T-helper 2 cell treated with Interferon-gamma antibody and Interleukin-4, amounts not matched to agents 100 ng/mL and 5 ng/mL, for 36 hours (primary cell): ENCODE measurements around the gene DGKZ. TPM values are rescaled to one million over a fixed set of nuclear protein-coding genes. Genes with fewer than 3 reads are reported as not detected.
"Not testable (repeated sequence)": the region's sequence is repeated elsewhere in the genome, so short reads cannot be mapped to it uniquely, and the experiment has no call there.

Experiments
- intact Hi-C: fragments of 100-400 bp; cut with micrococcal nuclease; formaldehyde crosslinking; loops from one replicate; pipeline ENCODE4 v1.15.1; 2023
- total RNA-seq: library from RNA; stranded (reverse); gene quantifications from 2 replicates; pipeline ENCODE4 v1.2.3, GENCODE V29; 2022

DGKZ gene
- total RNA-seq, 1 donor from 2014 or later: 152 TPM

DNA sequence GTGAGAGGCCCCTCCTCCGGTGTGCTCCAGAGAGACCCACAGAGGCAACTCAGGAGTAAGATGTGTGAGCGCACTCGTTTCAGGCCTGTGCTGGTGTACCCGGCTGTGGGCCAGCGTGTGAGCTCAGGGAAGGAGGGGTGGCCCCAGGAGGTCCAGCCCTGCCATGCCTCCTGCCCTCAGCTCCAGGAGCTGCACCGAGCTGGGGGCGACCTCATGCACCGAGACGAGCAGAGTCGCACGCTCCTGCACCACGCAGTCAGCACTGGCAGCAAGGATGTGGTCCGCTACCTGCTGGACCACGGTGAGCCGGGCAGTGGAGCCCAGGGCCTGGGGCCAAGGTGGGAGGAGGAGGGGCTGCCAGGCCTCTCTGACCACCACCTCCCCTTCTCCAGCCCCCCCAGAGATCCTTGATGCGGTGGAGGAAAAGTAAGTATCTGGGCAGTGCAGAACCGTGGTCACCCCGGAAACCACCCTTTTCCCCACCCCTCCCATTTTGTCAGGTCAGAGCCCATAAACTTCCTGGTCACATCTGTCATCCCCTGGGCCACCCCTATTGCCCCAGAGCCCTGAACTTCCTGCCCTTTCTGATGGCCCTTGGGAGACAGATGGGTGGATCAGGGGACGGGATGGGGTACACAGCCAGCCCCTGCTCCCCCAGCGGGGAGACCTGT is 31.7 kb downstream of the DGKZ start:
- intact Hi-C loops: no loop called here

DNA sequence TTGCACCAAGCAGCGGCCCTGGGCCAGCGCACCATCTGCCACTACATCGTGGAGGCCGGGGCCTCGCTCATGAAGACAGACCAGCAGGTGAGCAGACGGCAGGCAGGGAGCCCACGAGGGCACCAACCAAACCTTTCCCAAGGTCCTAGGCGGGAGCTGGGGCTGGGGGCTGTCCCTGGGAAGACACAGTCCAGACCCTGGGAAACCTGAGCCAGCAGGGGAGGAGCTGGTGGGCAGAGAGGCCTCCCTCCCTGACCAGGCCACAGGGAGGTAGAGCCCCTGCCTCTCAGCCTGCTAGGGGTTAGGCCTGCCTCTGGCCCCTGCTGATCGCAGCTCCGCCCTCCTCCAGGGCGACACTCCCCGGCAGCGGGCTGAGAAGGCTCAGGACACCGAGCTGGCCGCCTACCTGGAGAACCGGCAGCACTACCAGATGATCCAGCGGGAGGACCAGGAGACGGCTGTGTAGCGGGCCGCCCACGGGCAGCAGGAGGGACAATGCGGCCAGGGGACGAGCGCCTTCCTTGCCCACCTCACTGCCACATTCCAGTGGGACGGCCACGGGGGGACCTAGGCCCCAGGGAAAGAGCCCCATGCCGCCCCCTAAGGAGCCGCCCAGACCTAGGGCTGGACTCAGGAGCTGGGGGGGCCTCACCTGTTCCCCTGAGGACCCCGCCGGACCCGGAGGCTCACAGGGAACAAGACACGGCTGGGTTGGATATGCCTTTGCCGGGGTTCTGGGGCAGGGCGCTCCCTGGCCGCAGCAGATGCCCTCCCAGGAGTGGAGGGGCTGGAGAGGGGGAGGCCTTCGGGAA is 32.4 kb downstream of the DGKZ start:
- intact Hi-C loops: not testable (repeated sequence)

DNA sequence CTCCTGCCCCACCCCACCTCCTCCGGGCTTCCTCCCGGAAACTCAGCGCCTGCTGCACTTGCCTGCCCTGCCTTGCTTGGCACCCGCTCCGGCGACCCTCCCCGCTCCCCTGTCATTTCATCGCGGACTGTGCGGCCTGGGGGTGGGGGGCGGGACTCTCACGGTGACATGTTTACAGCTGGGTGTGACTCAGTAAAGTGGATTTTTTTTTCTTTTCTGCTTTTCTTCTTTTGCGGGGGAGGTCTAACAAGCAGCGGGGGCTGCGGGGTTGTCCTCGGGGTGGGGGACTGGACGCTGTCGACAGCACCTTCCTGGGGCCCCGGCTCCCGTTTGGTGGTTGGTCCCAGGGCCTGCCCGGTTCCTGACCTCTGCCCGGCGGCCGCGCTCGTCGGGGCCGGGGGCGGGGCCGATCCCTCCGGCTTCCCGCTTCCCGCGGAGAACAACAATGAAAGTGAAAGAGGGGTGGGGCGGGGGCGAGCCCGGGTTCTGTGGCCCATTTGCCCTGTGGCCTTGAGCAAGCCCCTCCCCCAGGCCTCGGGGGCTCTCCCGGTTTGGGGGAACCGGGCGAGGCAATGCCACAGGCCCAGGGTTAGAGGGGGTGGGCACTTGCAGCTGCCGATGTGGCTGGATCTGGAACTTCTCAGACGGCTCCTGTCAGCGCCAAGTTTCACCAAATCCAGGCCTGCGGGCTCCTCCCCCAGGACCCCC is 33.2 kb downstream of the DGKZ start:
- intact Hi-C loops: no loop called here

DNA sequence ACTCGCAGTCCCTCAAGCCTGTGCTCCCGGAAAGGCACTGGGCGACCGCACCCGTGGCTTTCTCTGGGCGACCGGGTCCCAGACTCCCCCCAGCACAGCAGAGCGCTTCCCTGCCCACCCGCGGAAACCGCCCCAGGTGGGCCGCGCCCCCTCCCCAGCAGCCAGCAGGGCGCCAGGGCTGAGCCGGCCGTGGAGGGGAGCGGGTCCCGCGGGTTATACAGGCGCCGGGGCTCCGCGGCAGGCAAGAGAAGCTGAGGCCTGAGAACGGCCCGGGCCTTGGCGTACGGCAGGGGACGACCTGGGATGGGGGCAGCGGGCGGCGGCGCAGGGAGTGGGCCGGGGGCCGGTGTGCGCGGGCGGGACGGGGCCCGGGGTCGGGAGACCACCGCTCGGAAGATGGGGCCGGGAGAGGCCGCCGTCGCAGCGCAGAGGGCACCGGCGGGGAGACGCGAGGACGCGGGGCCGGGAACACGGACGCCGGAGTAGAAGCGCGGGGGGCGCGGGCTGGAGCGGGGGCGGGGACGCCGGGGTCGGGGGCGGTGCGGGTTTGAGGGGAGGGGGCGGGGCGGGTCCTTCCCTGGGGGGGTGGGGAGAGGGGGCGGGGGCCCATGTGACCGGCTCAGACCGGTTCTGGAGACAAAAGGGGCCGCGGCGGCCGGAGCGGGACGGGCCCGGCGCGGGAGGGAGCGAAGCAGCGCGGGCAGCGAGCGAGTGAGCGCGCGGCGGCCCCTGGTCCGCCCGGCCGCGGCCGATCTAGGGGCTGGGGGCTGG is 34.0 kb downstream of the DGKZ start, which contains the start of gene MDK:
MDK (plus strand) TSS at position 622 of the 771 bp plus-strand sequence. CDS start 389 bp downstream, outside the sequence.
- intact Hi-C loops: no loop called here

DNA sequence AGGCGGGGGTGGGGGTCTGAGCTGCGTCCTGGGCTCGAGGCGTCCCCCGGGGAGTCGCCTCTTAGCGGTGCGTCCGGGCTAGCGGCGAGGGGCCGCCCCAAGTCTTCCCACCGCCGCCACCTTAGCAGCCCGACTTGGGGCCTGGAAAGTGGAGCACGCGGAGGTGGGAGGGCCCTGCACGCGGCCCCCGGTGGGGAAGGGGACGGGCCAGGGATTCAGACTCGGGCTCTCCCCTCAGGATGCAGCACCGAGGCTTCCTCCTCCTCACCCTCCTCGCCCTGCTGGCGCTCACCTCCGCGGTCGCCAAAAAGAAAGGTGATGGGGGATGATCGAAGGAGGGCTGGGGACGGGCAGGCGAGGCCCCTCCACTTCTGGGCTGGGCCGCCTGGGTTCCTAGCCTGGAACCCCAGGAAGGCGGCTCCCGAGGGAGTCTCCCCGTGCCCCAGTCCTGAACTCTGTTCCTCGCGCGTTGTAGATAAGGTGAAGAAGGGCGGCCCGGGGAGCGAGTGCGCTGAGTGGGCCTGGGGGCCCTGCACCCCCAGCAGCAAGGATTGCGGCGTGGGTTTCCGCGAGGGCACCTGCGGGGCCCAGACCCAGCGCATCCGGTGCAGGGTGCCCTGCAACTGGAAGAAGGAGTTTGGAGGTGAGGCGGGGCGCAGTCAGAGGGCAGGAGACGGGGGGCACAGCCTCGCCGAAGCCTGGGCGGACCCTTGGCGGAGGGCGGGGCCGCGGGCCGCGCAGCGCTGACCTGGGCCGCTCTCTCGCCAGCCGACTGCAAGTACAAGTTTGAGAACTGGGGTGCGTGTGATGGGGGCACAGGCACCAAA is 34.8 kb downstream of the DGKZ start:
- intact Hi-C loops: no loop called here

DNA sequence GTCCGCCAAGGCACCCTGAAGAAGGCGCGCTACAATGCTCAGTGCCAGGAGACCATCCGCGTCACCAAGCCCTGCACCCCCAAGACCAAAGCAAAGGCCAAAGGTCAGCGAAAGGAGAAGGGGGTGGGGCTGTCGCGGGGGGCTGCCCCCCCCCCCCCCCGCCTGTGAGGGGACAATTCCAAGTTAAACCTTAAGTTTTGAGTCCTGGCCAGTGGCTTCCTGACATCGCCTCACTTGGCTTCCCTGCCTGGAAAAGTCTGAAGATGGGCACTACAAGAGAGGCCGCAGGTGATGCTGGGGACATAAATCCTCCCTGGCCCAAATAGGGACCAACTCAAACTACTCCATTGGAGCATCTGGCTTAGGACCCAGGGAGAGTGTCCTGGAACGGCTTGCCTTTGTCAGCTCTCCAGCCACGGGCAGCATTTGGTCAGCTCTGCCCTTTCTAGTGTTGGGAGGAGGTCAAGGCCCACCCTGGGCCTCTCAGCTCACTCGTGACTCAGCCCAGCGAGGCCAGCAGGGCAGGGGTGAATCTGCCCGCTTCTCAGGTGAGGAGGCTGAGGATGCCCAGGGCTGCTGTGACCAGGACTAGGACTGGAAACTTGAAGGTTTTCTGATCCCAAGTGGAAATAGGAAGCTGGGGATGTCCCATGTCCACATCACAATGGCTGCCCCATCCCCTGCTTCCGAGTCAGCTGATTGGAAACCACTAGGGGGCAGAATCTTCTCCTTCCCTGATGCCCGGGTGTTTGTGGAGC is 35.6 kb downstream of the DGKZ start:
- intact Hi-C loops: no loop called here

DNA sequence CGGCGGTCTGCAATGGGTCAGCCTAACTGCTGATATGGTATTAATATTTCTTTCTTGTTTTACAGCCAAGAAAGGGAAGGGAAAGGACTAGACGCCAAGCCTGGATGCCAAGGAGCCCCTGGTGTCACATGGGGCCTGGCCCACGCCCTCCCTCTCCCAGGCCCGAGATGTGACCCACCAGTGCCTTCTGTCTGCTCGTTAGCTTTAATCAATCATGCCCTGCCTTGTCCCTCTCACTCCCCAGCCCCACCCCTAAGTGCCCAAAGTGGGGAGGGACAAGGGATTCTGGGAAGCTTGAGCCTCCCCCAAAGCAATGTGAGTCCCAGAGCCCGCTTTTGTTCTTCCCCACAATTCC is 36.1 kb downstream of the DGKZ start:
- intact Hi-C loops: no loop called here

DNA sequence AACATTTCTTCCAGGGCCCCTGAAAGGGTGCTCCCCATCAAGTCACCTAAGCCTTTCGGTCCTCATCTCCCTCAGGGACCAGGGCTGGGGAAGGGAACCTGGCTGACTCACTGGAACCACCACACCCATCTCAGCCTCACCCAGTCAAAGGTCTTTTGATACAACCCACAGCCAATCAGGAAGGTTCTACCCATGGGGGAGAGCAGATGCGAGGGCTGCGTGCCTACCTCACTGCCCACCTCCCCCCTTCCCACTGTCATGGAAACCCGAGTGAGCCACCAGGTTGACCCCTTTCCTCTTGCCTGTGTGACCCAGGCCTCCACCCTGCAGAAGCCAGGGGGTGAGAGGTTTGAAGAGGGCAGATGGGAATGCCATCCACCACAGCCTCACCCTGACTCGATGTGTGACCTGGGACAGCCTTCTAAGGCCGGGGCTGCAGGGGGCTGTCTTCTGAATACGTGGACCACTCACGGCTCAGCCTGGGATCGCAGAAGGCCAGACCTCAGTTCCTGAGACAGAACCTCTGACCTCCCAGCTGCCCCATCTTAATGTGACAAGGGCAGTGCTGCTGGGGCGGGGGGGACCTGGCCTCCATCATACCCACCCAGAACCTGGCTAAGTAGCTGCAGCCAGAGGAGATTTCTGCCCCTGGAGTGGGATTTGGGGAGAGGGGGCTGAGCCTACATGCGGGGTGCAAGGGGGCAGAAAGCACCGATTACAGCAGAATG is 36.9 kb downstream of the DGKZ start:
- intact Hi-C loops: no loop called here

DNA sequence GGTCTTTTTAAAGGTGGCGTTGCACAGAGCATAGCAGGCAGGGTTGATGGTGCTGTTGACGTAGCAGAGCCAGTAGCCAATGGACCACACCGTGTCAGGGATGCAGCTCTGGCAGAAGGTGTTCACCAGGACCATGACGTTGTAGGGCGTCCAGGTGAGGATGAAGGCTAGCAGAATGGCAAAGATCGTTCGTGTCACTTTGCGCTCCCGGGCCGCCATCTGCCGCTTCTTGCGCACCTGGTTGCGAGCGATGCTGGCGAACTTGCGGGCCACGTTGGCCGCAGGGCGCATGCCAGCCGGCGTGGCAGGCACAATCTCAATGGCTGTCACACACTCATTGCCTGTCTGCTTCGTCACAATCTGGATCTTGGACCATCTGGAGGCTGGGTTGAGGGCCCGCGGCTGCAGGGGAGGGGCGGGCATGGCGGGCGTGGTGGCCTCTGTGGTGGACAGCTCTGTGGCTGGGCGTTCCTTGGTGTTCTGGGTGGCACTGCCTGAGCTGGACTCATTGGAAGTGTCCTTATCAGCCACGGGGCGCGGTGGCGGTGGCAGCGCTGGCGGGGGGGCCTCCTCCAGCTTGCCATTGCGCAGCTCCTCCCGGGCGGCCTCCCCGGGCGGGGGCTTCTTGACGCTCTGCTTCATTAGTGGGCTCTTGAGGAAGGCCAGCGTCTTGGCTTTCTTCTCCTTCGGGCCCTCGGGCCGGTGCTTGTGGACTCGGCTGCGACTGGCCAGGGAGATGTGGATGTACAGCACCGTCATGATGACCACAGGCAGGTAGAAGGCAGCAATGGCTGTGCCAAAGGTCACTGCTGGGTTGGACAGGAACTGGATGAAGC is 38.1 kb downstream of the DGKZ start:
- intact Hi-C loops: no loop called here

DNA sequence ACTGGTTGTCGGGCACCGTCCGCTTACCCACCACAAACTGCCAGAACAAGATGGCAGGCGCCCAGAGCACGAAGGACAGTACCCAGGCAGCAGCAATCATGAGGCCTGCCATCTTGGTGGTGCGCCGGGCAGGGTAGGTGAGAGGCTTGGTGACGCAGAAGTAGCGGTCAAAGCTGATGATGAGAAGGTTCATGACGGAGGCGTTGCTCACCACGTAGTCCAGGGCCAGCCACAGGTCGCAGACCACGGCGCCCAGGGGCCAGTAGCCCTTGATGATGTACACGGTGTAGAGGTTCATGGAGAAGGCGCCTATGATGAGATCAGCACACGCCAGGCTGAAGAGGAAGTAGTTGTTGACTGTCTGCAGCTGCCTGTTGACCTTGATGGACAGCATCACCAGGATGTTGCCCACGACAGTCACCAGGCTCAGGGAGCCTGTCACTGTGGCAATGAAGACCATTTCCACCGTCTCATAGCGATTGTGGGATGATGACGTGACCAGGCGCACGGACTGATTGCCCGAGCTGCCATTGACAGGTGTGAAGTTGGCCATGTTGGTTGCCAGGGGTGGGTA is 38.8 kb downstream of the DGKZ start:
- intact Hi-C loops: no loop called here

DNA sequence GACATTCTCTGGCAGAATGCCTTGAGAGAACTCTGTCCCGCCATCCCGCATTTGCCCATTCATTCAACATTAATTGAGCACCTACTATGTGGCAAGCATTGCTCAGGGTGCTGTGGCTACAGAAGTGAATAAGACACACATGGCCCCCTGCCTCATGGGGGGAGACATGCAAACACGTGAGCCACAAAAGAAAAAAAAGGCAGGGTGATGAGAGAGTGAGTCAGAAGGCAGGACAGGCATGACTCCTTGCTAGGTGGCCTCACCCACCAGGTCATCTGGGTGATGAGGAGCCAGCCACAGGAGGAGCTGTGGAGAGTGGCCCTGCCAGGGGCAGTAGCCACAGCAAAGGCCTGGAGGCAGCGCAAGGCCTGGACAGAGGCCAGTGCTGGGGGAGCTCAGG is 39.4 kb downstream of the DGKZ start:
- intact Hi-C loops: no loop called here

DNA sequence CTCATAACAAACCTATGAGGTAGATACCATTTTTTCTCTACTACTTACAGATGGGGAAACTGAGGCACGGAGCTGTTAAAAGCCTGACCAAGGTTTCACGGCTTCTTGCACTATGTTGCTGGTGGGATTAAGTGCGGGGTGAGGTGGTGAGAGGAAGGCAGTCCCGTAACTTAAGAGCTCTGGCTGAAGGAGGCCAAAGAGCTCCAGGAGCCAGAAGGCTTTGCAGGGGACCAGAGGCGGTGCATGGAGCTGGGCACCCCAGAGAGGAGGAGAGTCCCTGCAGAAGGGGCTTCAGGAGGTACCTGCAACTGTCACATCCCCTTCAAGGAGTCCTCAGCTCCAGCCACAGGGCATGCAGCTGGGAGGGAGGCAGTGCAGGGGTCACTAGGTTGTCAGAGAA is 40.2 kb downstream of the DGKZ start:
- intact Hi-C loops: no loop called here

DNA sequence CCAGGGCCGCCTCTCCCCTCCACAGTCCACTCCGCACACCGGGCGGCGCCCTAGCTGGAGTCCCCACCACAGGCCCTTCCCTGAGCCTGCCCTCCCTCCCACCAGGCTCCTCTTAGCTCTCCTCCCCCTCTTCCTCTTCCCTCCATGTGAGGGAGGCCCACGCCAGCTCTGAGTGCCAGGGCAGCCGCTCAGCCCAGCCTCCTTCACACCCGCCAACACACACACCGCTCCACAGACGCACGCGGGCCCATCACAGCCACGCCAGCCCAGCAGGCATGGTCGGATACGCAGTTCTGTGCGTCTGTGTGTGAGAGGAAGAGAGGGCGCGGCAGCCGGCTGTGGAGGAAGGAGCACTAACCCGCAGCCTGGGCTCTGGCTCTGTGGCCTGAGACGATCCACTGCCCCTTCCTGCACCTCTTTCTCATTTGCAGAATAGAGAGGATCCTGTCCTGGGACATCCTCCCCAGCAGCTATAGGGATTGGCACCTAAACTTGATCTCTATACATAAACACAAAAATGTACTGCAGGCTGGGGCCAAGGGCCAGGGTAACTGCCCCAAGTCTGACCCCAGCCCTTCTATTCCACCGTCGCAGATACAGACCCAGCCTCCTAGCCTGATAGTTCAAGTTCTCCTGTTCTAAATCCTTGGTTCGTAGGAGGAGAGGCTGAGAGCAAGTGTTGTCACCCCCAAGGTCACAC is 40.8 kb downstream of the DGKZ start:
- intact Hi-C loops: loop anchor here (2.0 kb wide), 1 partner anchor 141 kb away; no protein-coding TSS in a partner anchor

DNA sequence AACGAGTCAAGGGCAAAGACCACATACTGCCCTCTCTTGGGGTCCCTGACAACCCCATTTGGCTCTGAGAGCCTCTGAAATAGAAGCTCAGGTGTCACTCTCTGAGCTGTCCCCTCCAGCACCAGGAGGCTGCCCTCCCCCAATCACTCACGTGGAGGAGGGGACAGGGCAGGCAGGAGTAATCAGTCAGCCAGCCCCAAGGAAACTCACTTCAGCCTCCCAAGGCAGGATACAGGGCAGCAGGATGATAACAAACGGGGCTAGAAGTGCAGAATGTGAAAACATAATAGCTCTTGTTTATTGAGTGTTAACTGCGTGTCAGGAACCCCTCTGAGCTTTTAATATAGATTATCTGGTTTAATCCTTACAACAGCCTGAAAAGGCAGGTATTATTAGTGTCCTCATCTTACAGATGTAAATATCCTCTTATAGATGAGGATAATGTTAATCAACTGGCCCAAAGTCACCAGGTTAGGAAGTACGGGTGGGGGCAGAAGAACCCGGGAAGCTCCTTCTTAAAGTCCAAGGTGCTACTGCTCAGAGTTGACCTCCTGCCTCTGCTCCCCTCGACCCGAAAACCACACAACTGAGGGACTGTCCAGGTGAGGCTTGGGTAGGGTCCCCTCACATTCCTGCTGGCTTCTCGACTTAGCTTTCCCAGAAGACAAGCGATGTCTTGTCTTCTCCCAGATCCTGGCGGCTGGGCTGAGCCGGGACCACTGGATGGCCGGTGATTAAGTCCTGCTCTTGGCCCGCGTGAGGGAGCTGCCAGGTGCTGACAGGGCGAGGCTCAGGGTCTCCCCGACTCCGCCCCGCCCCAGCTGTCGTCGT is 41.6 kb downstream of the DGKZ start:
- intact Hi-C loops: loop anchor here (1.0 to 2.0 kb wide), 2 partner anchors 140 to 228 kb away; partner anchors contain the start of genes ATG13 and HARBI1

DNA sequence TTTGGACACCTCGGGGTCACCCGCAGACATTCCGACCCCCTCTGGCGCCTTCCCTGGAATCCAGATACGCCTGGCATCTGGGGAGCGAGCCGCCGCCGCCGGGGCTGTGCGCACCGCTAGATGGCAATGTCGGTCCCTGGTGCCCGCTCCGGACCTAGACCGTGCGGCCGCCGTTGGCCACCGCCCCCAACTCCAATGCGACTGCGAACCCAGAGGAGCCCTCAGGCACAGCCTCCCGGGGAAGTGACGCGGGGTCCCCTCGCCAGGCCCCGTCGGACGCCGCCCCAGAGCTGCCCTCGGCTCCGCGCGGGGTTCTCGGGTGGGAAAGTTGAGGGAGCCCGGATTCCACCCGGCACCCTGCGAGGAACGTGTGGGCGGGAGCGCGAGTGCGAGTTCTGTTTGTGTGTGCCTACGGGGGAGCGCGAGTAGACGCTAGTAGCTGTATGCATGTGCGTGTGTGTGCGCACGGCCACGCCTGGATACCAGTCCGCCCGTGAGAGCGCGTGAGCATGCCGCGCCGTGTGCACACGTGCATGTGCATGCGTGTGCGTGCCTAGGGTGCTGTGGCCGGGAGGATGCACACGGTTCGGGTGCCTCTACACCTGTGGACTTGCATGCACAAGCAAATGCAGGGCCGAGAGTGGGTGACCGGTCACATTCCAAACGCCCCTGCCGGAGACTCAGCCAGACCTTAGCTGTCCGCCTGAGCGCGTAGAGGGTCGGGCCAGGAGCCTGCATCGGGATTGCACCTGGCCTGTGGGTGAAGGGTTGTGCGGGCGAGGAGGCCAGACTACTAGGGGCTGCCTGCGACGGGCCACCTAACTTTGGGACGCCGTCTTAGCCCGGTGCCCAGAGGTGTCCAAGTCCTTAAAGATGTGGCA is 42.4 kb downstream of the DGKZ start:
- intact Hi-C loops: loop anchor here (1.0 to 2.0 kb wide), 2 partner anchors 139 to 228 kb away; partner anchors contain the start of genes ATG13 and HARBI1
